M059J (cell line): ENCODE results near the gene FLNB. TPM values are rescaled to one million over a fixed set of nuclear protein-coding genes. Genes with fewer than 3 reads are reported as not detected.

Experiments used
- DNase-seq: peaks from one replicate; pipeline ENCODE4 v3.0.0-alpha.2; 2012; ENCODE audit warnings: low read depth
- total RNA-seq: library from RNA; depleted of rRNA; stranded (reverse); fragments of >200 nt; shearing (Covaris generic); gene quantifications from 2 replicates; pipeline ENCODE4 v1.2.3, GENCODE V29; 2014; rRNA removed

FLNB gene
- total RNA-seq, 1 experiment from 2014 or later: 130 TPM

GRCh38 chr3:58205981-58206380 is 197.8 kb downstream of the FLNB start:
- no peak for DNase-seq

DNA sequence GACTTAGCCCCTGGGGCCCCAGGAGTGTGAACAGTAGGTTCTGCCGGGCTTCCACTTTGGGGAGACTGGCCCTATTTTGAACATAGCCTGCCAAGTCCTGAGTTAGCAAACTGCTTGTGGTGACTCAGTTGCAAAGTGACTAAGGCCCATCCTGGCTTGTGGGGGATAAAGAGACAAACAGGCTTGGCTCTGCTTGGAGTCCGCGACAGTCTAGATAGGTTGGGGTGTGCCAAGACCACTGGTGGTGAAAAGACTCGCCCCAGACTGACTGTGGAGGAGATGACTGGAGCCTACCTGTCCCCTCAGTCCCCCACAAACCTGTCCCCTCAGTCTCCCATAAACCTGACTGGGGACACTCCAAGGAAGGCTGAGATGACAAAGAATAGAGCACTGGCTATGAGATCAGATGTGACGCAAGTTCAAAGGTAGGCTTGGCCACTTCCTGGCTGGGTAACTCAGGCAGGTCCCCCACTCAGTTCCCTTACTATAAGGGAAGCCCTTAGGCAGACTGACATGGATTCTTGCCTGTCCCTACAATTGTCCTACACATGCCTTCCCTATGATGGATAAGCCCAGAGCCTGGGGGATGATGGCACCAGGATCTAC is 198.3 kb downstream of the FLNB start:
- peak; percentile 88 for DNase-seq

- no peak for DNase-seq
Measured at GRCh38 chr3:58207954-58208353, 199.7 kb downstream of the FLNB start.

- no peak for DNase-seq
Measured at GRCh38 chr3:58209933-58210332, 201.7 kb downstream of the FLNB start.

DNA sequence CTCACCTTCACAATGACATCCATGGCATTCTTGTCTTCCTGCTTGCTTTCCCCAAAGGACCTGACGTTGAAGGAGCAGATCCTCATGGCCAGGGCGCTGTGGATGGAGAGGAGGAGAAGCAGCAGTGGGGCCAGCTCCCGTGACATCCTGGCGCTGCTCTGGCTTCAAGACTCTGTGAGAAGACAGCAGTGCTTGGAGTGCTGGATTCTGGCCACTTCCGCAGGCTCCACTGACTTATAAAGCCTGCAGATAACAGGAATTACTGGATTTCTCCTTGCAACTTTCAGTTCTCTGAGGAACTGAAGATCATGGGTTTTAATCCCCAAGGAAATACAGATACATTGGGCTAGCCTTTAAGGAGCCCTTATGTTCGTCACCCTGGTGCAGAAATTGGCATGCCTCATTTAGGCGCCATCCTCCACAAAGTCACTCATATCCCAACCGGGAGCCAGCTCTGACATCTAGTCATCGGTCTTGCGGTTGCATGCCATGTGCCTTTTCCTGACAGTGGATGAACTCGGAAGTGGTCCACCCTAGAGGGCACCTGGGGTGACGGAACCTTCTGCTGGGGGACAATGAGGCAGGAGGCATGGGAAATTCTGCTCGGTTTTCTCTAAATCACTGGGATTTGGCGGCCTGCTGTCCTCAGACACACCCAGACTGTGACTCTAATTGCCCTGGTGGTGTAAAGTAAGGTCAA is 202.7 kb downstream of the FLNB start, which contains the start of gene DNASE1L3:
Gene DNASE1L3, minus strand, starts transcription at position 212 of the 700 bp plus-strand sequence. Its CDS starts 66 bp downstream, at position 146.
- DNase-seq: no peak

- peak; percentile 48 for DNase-seq
Measured at GRCh38 chr3:58214484-58215316, 206.5 kb downstream of the FLNB start.

DNA sequence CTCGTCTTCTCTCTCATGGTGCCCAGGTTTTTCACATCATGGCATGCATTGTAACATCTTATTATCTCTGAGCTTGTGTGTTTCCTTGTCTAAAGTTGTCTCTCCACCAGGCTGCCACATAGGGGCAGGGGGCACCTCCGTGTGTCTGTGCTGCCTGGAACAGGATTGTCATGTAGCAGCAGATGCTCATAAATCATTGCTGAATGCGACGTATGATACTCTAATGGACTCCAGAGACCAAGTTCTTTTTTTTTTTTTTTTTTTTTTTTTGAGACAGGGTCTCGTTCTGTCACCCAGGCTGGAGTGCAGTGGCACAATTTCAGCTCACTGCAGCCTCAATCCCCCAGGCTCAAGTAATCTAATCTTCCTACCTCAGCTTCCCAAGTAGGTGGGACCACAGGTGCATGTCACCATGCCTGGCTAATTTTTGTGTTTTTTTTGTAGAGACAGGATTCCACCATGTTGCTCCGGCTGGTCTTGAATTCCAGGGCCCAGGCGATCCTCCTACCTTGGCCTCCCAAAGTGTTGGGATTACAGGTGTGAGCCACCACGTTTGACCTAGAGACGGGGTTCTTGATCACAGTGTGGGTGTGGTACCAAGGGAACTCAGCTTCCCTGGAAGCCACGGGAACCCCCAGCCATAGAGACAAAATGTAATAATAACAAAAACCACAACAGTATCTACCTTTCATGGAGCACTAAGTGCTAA is 207.2 kb downstream of the FLNB start:
- DNase-seq: no peak

DNA sequence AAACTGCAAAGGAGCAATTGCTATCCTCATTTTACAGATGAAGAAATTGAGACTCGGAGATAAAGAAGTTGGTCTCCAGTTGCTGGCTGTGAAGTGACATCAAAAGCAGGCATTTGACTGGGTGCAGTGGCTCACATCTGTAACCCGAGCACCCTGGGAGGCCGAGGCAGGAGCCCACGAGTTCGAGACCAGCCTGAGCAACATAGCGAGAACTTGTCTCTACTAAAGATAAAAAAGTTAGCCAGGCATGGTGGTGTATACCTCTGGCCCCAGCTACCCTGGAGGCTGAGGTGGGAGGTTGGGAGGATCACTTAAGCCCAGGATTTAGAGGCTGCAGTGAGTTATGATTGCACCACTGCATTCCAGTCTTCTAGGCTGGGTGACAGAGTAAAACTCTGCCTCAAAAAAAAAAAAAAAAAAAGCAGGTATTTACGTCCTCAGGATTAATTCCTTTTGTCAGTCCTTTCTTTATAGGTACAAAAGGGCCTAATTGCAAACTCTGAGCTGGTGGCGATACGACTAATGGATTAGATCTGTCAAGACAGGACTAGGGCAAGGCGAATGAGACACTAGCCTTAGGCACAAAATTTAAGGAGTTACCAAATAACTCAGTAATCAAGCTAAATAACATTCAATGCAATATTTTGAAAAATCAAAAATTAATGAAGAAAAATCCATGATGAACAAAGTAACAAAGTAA is 208.4 kb downstream of the FLNB start:
- DNase-seq: no peak

- peak; percentile 85 for DNase-seq
Measured at GRCh38 chr3:58217209-58217811, 209.1 kb downstream of the FLNB start.

DNA sequence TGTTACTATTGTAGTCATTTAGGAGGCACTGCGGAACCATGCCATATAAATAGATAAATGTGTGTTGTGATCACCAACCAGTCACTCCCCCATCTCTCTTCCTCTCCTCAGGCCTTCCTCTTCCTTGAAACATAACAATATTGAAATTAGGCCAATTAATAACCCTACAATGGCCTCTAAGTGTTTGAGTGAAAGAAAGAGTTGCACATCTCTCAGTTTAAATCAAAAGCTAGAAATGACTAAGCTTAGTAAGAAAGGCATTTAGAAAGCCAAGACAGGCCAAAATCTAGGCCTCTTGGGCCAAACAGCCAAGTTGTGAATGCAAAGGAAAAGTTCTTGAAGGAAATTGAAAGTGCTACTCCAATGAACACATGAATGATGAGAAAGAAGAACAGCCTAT is 210.7 kb downstream of the FLNB start:
- no peak for DNase-seq

Other genes starting within 250 kb of the FLNB start
- gene DNASE1L3, start 202.6 kb downstream of the FLNB start, total RNA-seq: not detected in 2 replicates
- 11.6 and 11.9 TPM in 2 replicates for gene ABHD6, start 229.4 kb downstream of the FLNB start, total RNA-seq